ENCODE data around the gene THTPA. TPM values are rescaled to one million over a fixed set of nuclear protein-coding genes. Genes with fewer than 3 reads are reported as not detected.

Gene THTPA
- polyA plus RNA-seq, 1 donor: 12.8 TPM

DNA sequence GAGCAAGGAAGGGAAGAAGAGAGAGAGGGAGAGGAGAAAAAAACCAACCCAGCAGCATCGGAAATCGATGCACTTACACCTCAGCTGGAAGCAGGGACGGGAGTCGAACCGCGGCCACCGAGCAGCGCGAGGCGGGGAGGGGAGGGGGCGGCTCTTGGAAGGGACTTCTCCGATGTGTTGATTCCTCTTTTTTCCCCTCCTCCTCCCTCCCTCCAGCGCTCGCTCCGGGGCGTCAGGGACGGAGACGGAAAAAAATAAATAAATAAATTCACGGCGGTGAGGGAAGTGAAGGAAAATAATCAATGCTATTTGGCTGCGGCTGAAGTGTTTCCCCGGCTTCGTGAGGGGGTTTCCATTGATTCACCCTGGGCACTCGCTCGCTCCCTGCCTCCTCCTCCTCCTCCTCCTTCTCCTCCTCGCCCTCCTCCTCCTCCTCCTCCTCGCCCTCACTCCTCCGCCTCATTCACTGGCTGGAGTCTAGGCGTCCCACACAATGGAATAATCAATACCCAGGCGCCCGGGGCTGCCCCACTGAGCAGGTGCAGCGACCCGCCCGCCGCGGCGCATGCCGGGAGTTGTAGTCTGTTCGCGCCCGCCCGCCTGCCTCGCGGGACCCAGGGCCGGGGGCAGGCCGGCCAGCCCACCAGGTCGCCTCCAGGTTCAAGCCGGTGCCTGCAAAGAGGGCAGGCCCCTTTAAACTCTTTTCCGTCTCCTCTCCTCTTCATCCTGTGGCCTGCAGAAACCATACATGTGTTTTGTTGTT is 4.6 kb upstream of the THTPA start, which contains the start of gene ZFHX2:
Gene ZFHX2, minus strand, starts transcription at position 500 of the 763 bp plus-strand sequence. CDS start 16,440 bp downstream, outside the sequence.
- DNase-seq (ENCODE audit: low read depth): no peak

DNA sequence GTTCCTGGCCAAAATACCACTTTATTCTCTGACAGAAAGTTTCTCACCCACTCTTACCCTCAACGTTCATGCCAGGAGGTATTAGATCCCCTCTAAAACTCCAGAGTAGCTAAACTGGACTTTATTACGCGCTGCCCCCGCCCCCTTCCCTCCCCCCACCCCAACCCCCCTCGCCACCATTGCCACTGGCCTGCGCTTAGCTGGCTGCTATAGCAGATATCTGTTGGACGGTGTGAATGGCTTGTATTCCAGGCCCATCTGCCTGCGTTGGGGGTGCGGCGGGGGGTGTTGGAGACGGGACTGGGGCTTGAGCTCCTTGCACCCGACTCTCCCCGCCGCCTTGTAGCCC is 564 bp upstream of the THTPA start:
- no peak for DNase-seq (ENCODE audit: low read depth)

DNA sequence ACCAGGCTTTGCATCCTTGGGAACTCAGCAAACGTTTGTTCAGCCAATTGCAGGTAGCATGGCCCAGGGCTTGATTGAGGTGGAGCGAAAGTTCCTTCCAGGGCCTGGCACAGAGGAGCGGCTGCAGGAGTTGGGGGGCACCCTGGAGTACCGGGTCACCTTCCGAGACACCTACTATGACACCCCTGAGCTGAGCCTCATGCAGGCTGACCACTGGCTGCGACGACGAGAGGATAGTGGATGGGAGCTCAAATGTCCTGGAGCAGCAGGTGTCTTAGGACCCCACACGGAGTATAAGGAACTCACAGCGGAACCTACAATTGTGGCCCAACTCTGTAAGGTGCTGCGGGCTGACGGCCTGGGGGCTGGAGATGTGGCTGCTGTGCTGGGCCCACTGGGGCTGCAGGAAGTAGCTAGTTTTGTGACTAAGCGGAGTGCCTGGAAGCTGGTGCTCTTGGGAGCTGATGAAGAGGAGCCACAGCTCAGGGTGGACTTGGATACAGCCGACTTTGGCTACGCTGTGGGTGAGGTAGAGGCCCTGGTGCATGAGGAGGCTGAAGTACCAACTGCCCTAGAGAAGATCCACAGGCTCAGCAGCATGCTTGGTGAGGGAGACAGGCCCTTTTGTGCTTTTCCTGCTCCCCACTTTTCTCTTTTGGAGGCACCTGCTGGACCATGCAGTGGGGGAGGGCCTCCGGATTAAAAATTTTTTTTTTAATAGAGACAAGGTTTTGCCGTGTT is 799 bp downstream of the THTPA start:
- DNase-seq (ENCODE audit: low read depth): no peak

DNA sequence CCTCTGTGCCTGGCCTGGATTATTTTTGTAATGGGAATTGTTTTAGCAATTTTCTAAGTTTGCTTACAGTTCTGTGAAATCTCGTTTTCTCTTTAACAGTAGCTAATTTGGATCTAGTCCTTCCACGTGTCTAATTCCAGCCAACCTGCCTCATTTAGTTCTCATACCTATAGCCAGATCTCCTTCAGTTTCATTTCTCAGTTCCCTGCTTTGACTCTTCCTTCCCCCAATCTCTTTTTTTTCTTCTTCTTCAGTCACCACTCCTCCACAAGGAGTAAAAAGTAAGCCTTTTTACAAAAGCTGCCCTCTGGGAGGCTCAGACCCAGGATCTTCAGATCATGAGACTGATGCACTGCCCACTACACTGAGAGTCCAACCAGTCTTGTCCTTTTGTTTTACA is 1.4 kb downstream of the THTPA start:
- DNase-seq (ENCODE audit: low read depth): no peak

DNA sequence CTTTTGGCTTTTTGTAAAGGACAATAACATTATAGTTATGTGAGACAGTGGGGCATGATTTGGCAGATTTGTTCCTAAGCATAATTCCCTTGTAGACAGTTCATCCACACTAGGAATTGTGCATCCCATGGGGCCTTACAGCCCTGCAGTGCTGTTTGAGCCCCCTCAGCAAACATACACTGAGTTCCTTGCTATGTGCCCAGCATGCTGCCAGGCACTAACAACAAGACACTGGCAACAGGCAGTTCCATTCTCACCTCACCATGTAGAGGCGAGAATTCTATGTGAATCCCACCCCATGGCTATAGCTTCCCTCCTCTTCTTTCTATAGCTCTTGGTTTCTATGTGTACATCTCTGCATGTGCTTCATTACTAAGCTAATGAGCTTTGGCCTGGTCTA is 1.9 kb downstream of the THTPA start:
- no peak for DNase-seq (ENCODE audit: low read depth)

DNA sequence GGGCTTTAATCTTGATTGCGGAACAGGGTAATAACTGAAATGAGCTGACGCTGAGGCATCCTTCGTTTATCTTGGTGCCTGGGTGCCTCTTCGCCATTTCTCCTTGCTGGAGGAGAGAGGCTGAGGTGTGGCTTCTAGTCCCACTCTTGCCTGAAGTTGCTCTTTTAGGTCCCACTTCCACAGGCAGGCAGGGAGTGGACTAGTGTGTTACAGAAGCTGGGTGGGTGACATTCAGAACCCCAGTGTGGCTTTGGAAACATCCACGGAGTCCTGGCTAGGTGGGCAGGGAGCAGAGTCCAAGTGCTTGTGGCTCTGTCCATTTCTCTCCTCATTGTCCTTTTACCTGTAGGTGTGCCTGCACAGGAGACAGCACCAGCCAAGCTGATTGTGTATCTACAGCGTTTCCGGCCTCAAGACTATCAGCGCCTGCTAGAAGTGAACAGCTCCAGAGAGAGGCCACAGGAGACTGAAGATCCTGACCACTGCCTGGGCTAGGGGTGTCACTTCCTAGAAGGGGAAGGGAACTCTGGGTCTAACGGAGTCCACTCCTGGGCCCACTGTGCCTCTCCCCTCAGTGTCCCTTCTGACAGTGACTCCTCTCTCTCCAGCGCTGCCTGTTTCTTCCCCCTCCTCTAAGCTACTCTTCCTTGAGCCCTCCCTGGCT is 2.4 kb downstream of the THTPA start:
- DNase-seq (ENCODE audit: low read depth): no peak

DNA sequence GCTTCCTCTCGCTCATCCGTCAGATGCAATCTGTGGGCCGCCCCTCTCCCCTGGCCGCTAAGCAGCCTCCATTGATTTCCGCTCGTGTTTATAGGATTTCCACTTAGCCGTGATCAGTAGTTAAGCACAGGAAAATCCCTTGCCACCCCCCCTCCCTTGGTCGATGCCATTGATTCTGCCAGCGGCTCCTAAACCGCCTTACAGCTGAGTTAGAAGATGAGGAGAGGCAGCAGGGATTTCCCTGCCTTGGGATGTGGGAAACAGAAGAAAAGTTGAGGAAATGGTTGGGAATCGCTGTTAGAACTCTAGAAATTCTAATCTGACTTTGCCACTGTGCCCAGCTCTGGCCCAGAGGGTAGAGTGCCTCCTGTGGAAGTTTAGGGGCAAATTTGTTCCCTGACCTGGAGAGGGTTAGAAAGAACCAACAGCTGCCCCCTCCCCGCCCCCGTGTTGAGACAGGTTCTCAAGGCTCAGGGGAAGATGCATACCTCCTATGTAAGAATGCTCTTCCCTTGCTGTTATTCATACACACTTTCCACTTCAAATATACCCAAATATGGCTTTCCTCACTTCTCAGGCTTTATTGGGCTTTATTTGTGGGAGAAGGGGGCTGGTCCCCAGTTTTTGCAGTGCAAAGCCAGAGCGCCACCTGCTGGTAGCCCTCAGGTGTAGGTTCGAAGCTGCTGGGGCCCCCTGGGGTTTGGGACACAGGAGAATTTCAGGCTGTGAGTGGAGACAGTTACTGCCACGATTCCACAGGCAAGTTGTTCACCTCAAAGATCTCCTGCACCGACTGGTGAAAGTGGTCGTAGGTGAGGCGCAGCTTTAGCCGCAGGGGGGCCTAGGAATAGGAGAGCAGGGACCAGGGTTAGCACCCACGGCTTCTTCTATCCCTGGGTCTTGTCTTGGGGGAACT is 3.2 kb downstream of the THTPA start:
- no peak for DNase-seq (ENCODE audit: low read depth)

DNA sequence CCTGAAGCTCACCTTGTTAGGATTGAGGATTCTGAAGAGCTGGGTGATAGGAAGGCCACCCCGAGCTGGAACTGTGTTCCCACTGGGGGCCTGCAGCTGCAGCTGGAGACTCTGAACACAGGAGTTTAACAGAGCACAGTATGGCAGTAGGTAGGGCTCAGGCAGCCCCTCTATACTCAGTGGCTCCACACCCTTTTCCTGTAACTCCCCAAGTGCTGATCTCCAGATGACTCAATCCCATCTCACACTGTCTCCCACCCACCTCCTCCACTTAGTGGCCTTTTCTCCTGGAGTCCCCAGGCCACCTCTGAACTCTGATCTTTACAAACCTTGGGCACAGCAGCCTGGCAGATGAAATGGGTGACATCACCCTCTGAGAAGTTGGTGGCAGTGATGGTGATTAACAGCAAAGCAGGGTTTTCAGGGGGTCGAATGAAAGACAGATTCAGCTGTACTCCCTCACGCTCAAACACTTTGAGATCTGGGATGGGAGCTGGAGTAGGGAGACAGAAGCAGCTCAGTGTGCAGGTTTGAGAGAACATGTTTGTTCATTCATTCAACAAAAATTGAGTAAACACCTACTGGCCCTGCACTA is 4.0 kb downstream of the THTPA start:
- DNase-seq (ENCODE audit: low read depth): no peak

DNA sequence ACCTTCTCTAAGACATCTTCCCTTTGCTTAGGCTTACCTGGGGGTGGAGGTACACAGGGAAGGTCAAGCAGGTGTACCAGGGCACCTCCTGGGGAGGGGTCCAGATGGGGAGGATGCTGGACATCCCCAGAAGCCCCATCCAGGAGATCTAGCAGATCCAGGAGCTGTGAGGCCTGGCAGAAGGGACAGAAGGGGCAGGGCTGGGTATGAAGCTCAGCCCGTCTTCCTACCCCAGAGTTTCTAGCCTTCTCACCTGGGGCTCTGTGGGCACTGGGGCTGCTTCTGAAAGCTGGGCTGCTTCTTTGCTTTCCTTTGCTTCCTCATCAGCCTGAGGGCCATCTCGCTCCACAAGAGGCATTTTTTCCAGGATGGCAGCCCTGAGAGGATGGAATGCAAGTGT is 5.2 kb downstream of the THTPA start:
- no peak for DNase-seq (ENCODE audit: low read depth)

DNA sequence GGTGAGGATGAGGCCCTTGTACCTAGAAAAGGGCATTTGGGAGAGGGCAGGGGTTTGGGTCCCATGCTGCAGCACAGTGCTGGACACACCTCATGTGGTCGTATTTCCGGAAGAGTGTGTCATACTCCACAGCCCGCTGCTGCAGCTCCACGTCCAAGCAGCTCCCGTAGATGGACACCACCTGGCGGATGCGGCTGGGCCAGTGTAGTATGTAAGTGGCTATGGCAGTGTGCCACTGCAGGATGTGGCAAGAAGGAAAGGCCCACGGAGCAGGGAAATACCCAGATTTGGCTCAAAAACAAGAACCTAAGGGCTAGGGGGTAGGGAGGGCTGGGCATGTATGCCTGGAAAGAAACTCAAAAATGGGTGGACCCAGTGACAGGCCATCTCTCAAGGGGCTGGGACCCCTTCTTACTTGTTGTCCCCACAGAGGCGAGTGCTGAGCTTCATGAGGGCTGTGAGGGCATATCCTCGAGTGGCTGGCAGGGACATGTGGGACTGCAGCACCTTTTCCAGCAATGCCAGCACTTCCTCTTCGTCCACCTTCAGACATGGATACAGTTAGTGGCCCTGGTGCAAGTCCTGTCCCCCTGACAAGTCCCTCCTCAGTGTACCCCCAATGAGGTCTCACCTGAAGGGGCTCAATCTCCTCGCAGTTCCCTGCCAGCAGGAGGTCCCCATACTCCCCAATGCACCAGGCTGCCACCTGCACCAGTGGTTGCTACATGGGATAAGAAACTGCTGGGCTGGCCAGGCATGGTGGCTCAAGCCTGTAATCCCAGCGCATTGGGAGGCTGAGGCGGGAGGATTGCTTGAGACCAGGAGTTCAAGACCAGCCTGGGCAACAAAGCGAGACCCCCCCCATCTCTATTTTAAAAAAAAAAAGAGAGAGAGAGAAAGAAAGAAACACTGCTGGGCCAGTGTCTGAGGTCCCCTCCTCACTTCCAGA is 6.1 kb downstream of the THTPA start:
- no peak for DNase-seq (ENCODE audit: low read depth)

DNA sequence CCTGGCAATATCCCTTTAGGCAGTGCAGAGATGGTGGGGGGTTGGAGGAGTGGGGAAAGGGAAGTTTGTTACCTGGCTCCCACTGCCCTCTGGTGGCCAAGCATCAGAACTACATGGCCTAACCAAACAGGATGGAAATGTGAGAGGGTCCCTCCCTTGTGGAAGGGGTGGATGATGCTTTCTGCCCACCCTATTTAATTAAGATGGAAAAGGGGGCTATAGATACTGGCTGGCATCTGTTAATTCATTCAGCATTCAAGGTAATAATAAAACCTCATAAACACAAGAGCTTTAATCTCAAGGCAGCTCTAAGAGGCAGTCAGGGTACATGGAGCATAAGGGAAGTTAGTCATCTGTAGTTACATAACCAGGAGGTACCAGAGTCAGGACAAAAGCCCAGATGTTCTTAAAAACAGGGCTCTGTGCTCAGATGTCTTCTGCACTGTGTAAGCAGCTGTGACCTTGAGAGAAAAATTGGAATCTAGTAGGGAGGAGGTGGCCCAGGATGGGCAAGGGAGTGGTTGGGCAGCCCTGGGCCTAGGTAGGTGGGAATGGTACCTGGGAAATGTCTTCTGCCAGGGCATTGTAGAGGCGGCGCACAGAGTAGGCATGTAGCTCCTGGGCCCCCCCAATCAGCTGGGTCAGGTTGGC is 6.9 kb downstream of the THTPA start:
- no peak for DNase-seq (ENCODE audit: low read depth)

DNA sequence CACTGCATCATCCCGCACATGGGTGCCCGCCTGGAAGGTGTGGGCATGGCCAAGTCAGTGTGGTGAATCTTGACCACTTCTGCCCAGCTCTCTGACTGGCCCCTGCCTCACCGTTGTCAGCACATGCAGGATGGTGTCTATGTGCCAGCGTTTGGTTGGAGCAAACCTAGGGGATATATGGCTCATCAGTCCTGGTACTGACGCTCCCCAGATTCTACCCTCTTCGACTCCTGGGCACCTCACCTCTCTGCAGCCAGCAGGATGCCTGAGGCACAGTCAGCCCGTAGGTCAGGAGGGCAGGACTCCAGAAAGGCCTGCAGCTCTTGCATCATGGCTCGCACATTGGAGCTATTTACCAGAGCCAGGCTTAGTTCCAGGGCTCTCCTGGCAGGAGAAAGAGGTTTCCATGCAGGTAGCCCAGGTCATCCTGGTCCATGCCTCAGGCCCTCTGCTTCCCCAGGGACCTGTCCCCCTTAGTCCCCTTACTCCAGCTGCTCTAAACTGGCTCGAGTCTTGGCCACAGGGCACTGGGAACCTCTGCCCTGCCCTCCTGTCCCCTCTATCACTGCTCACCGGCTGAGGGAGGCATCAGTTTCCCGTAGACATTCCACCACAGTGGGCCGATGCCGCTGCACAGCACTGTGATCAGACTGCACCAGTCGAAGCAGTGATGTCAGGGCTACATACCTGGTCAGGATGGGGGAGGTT is 7.6 kb downstream of the THTPA start:
- DNase-seq (ENCODE audit: low read depth): no peak

DNA sequence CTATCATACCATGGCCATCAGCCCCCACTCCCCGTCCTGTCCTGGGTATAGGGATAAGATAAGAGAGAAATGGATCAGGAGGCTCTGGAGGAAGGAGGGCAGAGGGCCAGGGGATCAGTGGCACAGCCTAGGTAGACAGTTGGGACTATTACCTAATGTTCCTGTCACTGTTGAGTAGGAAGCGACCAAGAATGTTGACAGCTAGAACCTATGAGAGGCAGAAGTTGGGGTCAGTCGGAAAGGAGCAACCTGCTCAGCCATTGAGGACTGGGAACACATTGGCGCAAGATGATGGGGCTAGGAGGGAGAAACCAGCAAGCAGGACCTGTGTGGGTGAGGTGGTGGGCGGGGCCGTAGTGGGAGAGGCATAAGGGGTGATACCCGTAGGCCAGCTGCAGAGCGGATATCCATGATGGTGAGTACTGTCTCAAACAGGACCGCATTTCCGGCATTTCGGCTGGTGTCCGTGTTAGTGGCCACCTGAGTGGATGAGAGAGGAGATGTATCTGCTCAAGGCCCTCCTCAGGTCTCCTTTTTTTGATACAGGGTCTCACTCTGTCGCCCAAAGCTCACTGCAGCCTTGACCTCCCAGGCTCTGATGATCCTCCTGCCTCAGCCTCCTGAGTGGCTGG is 8.2 kb downstream of the THTPA start:
- DNase-seq (ENCODE audit: low read depth): no peak

DNA sequence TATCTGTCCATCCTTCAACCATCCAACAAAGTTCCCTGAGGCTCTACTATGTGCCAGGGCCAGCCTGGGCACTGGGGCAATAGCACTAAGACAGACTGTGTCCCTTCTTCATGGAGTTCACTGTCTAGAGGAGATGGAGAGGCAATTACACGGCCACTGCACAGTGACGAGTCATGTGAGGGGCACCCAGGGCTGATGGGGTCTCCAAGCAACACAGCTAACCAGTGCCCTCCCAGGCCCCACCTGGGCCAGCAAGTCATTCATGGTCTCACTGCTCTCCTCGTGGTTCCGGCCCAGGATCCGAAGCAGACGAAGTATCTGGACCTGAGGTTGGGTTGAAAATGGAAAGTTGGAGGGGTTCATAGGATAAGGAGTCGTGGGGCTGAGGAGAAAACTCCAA is 8.8 kb downstream of the THTPA start:
- no peak for DNase-seq (ENCODE audit: low read depth)

DNA sequence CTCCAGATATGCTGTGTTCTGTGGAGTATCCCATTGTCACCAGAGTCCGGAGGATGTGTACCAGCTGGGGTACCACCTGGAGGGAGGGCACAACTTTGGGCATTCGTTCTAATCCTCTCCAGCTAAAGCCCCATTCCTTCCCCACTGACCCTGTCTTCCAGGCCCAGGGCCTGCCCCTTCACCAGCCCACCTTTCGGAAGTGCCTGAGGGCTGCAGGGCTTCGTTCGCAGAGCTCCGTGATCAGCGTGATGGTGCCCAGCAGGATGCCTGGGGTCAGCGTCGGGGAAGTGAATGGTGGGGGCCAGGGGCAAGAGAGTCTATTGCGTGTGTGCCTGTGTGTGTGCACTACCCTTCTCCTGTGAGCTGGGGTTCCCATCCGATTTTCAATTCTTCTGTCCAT is 9.6 kb downstream of the THTPA start:
- DNase-seq (ENCODE audit: low read depth): no peak

DNA sequence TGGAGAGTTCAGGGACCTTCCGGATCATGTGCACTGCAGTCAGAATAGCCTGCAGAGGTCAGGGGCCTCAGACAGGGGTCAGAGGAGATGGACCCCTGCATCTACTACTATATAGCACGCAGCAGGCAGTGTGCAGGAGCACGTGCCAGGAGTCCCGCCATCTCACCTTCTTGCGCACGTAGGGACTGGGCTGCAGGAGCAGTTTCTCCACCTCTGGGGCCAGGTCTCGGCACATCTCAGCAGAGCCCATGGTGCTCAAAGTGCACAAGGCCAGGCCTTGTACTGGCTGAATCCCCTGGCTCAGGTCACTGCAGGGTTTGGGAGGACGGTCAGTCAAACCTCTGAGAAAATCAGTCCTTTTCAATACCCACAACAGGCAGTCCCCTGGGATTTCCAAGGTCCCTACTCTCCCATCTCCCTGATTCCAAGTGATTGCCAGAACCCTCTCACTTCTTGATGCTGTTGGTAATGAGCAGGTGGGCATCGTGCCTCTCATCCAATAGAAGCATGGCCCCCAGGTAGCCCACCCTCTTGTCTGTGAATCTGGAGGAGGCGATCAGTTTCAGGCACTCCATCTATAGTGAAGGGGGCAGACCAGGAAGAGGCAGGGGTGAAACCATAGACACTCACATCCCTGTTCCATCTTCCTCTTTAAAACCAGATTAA is 10.2 kb downstream of the THTPA start:
- no peak for DNase-seq (ENCODE audit: low read depth)

DNA sequence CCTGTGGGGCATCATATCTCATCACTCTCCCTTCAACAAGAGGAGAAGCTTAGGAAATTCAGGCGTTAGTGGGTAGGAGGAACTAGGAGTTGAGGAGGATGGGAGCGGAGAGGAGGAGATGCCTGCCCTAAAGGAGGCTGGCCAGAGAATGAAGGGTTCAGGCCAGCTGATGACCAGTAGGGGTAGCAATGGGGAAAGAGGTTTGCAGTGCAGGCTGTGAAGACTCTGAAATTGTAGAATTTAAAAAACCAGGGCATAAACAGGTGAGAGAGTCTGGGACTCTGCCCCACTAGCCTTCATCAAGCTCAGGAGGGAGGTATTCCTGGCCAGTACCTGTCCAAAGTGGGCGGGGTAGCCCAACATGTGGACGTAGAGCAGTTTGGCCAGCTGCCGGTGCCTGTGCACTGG is 10.7 kb downstream of the THTPA start:
- DNase-seq (ENCODE audit: low read depth): no peak

Measured in forelimb muscle (tissue), 1 donor.